ENCODE measurements around the gene PSENEN. TPM values are rescaled to one million over a fixed set of nuclear protein-coding genes. Genes with fewer than 3 reads are reported as not detected.

PSENEN gene
- total and polyA plus RNA-seq, 2 of the 8 experiments (the other 6 are each of a cell fraction or from before 2014, with no cell fraction given), result 66.7 to 75.3 TPM

DNA sequence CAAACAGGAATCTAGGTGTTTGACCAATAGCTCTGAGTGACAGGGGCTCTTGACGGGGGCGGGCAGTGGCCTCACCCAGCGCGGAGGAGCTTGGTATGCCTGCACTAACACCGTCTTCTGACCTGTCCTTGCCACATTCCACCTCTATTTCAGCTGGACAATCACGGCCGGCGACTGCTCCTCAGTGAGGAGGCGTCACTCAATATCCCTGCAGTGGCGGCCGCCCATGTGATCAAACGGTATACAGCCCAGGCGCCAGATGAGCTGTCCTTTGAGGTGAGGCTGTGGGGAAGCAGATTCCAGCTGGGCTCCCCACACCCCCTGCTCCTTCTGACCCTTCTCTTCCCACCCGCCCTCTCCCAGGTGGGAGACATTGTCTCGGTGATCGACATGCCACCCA is 34.6 kb downstream of the PSENEN start:
- Histone ChIP-seq H3K23ac (ENCODE audit: insufficient read length) (no peak overlapping the region), H3K9me3 (ENCODE audit: insufficient read depth in 2 of 2, low read depth in 1 of 2, low read length in 1 of 2) (no peaks in the 10 kb centered on the region), H3K79me1 (ENCODE audit: low read depth, low read length) (no peaks in the 10 kb centered on the region; the same call in 1 of the 2 replicates), H2BK12ac (ENCODE audit: low read depth, low read length) (no peak overlapping the region), H3K27ac (ENCODE audit: low read depth, low read length) (no peak overlapping the region), H3K9ac (replicated peaks in 1 of 4; ENCODE audit: extremely low read depth in 1 of 4, low read depth in 3 of 4, low read length in 3 of 4) (no peak overlapping the region), H3K79me2 (ENCODE audit: control insufficient read depth in 1 of 2, insufficient read depth in 2 of 2, low read length in 2 of 2) (no peaks in the 10 kb centered on the region), H2BK15ac (ENCODE audit: low read length) (no peak overlapping the region), H4K20me1 (replicated peaks in 1 of 2; ENCODE audit: control insufficient read depth in 1 of 2, insufficient read depth in 2 of 2, low read length in 2 of 2) (peaks cover 0 to 7% of the 10 kb centered on the region in 2 experiments), H3K4me3 (ENCODE audit: extremely low read depth in 1 of 4, insufficient read depth in 2 of 4, low read depth in 3 of 4, low read length in 4 of 4) (no peak overlapping the region), H3K27me3 (replicated peaks in 1 of 4; ENCODE audit: control insufficient read depth in 3 of 4, extremely low read depth in 1 of 4, insufficient read depth in 3 of 4, low read length in 3 of 4) (peaks cover 0 to 9% (median 7%) of the 10 kb centered on the region in 4 experiments; a peak in 3 of 7 replicates), H2AFZ (ENCODE audit: low read length) (no peak overlapping the region), H2BK120ac (replicated peaks; ENCODE audit: low read depth, low read length) (no peak overlapping the region), H2BK20ac (ENCODE audit: low read length) (no peak overlapping the region), H3K36me3 (ENCODE audit: control insufficient read depth in 2 of 4, insufficient read depth in 4 of 4, low read length in 3 of 4) (no peaks in the 10 kb centered on the region), H3K14ac (ENCODE audit: insufficient read length) (no peak overlapping the region), H3K4me1 (replicated peaks in 1 of 4; ENCODE audit: control insufficient read depth in 3 of 4, insufficient read depth in 4 of 4, low read length in 3 of 4) (peaks cover 0 to 33% (median 21%) of the 10 kb centered on the region in 4 experiments; a peak in 6 of 7 replicates), H3K23me2 (ENCODE audit: low read depth, low read length) (peaks cover 12% of the 10 kb centered on the region), H2AK5ac (ENCODE audit: low read depth, low read length) (no peak overlapping the region), H3K4me2 (ENCODE audit: insufficient read depth in 1 of 2, low read depth in 2 of 2, low read length in 2 of 2) (no peak overlapping the region), H3K56ac (replicated peaks; ENCODE audit: insufficient read length, low read depth, low read length) (no peak overlapping the region), H4K91ac (replicated peaks; ENCODE audit: insufficient read length, low read length) (no peak overlapping the region), H4K5ac (ENCODE audit: insufficient read length, low read depth, low read length) (no peak overlapping the region), H3K18ac (ENCODE audit: extremely low read depth, low read length) (no peak overlapping the region), H3K4ac (replicated peaks; ENCODE audit: insufficient read length, low read depth, low read length) (no peak overlapping the region), H4K8ac (ENCODE audit: extremely low read depth, insufficient read depth, low read length) (no peak overlapping the region), H2BK5ac (ENCODE audit: low read depth, low read length) (no peak overlapping the region)
- no peak for DNase-seq (ENCODE audit: low read depth in 1 of 2, low spot score in 2 of 2)
- CTCF ChIA-PET (ENCODE audit: partially characterized antibody), result interaction anchor here (1.5 kb wide), 1 partner anchor 32 kb away, joined by 4 read pairs; the partner anchor contains the start of gene LIN37
- TF ChIP-seq, protein P1, sequence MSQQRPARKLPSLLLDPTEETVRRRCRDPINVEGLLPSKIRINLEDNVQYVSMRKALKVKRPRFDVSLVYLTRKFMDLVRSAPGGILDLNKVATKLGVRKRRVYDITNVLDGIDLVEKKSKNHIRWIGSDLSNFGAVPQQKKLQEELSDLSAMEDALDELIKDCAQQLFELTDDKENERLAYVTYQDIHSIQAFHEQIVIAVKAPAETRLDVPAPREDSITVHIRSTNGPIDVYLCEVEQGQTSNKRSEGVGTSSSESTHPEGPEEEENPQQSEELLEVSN (IDR thresholded peaks at IDR 0.05), result no peak
- no peak for TF ChIP-seq FOSL1 (IDR thresholded peaks at IDR 0.05; ENCODE audit: insufficient read depth, low read depth, low read length)
- 88% methylated on average over 16 of the region's 16 CpGs; no CpG with 5 or more reads in 1 of the 2 experiments for WGBS, 2 experiments (ENCODE audit: extremely low coverage in 1 of 2, insufficient coverage in 1 of 2, insufficient read length in 1 of 2, insufficient replicate concordance in 2 of 2, low coverage in 1 of 2, low lambda C conversion rate in 2 of 2, missing lambda C conversion rate in 1 of 2)
- FAIRE-seq, result no peak
- POLR2A ChIA-PET (ENCODE audit: partially characterized antibody), result no interaction called here

Measured in H1 (cell line).